Lower leg skin (tissue), 4 donors: ENCODE data around the gene HSD17B2. TPM values are rescaled to one million over a fixed set of nuclear protein-coding genes. Genes with fewer than 3 reads are reported as not detected.

Experiments
- DNase-seq, 2 donors: peaks; one replicate each; pipeline ENCODE4 v3.0.0-alpha.2; 2019; ENCODE audit warnings: low spot score in 2 of 2
- H3K4me3 ChIP-seq: fragments of 200-600 bp; sonication (generic); 2 replicates; pipeline ENCODE4 v1.5.1; 2017; ENCODE audit warnings: mild to moderate bottlenecking, low read depth; ENCODE audit not compliant: poor library complexity, severe bottlenecking
- POLR2A ChIP-seq, 2 donors: fragments of 450-650 bp; IDR thresholded peaks; one replicate each; pipeline ENCODE4 v1.6.1; 2016 to 2017; ENCODE audit warnings: antibody characterized with exemption in 2 of 2, mild to moderate bottlenecking in 1 of 2, moderate library complexity in 1 of 2
- WGBS, 2 donors: methylation state at CpG; one replicate each; pipeline ENCODE4 v1.1.5; 2018; 5-methylcytosine and 5-hydroxymethylcytosine counted together
- intact Hi-C: fragments of 100-400 bp; cut with DNase I; formaldehyde crosslinking; loops from one replicate; pipeline ENCODE4 v1.15.0; 2023; ENCODE audit warnings: low total_unique reads
- total RNA-seq, 4 donors: library from RNA; depleted of rRNA; stranded (reverse); fragments of >200 nt; gene quantifications; one replicate each; pipeline ENCODE4 v1.1.0, GENCODE V29; 2016
- TF ChIP-seq, protein P1 (sequence below), 3 donors: fragments of 450-650 bp; IDR thresholded peaks; one replicate each; pipeline ENCODE4 v1.5.1; 2016; ENCODE audit warnings: antibody characterized with exemption in 3 of 3, mild to moderate bottlenecking in 3 of 3, moderate library complexity in 2 of 3

Gene HSD17B2
- total RNA-seq, 4 donors from 2014 or later: 3.0 to 6.0 (median 5.2) TPM; not detected in 1

- WGBS, 2 donors: 93 to 96% methylated on average over 1 of the region's 1 CpG
- TF ChIP-seq POLR2A (IDR thresholded peaks at IDR 0.05): no peak
- TF ChIP-seq, protein P1, sequence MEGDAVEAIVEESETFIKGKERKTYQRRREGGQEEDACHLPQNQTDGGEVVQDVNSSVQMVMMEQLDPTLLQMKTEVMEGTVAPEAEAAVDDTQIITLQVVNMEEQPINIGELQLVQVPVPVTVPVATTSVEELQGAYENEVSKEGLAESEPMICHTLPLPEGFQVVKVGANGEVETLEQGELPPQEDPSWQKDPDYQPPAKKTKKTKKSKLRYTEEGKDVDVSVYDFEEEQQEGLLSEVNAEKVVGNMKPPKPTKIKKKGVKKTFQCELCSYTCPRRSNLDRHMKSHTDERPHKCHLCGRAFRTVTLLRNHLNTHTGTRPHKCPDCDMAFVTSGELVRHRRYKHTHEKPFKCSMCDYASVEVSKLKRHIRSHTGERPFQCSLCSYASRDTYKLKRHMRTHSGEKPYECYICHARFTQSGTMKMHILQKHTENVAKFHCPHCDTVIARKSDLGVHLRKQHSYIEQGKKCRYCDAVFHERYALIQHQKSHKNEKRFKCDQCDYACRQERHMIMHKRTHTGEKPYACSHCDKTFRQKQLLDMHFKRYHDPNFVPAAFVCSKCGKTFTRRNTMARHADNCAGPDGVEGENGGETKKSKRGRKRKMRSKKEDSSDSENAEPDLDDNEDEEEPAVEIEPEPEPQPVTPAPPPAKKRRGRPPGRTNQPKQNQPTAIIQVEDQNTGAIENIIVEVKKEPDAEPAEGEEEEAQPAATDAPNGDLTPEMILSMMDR (IDR thresholded peaks at IDR 0.05): no peak
- intact Hi-C loops: no loop called here
- no peak for DNase-seq
- H3K4me3 ChIP-seq: no peak overlapping the region
Observed at GRCh38 chr16:82091241-82091640, 56.2 kb downstream of the HSD17B2 start.

- 83 to 84% methylated on average over 2 of the region's 2 CpGs for WGBS, 2 donors
- intact Hi-C loops: no loop called here
- DNase-seq: no peak
- no peak overlapping the region for H3K4me3 ChIP-seq
- TF ChIP-seq POLR2A (IDR thresholded peaks at IDR 0.05): no peak
- TF ChIP-seq, protein P1 (IDR thresholded peaks at IDR 0.05): no peak
Observed at GRCh38 chr16:82092711-82093110, 57.7 kb downstream of the HSD17B2 start.

- TF ChIP-seq, protein P1 (IDR thresholded peaks at IDR 0.05): no peak
- TF ChIP-seq POLR2A (IDR thresholded peaks at IDR 0.05): no peak
- intact Hi-C loops: no loop called here
- DNase-seq: no peak
- H3K4me3 ChIP-seq: no peak overlapping the region
Observed at GRCh38 chr16:82093666-82094300, 58.7 kb downstream of the HSD17B2 start.

DNA sequence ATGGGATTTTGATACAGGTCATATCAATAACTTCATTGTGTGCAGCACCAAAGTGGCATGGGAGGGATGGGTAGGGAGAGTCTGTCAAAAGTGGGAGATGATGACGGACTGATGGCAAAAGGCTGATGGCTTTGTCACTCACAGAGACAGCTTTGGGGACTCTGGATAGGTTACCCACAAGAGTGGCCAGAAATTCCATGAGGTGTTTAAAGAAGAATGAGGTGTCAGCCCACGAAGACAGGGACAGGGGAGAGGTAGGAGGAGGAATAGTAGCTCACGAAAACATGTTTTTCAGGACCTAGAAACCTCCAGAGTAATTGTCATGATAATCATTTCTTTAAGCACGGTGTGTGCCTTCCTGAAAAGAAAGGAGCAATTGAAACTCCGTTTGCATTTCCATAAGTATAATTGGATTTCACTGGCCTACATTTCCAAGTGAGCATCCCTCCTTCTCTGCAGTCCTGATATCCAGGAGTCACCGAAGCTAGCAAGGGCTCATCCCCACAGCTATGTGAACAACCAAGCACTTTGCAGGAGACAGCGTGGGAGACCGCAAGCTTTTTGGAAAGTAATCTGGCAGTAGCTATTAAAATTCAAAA is 60.0 kb downstream of the HSD17B2 start:
- WGBS, 2 donors: 52 to 59% methylated on average over 8 of the region's 8 CpGs
- no peak for DNase-seq
- no peak for TF ChIP-seq POLR2A (IDR thresholded peaks at IDR 0.05)
- TF ChIP-seq, protein P1 (IDR thresholded peaks at IDR 0.05): no peak
- H3K4me3 ChIP-seq: no peak overlapping the region
- intact Hi-C loops: no loop called here

GRCh38 chr16:82096641-82097040 is 61.6 kb downstream of the HSD17B2 start:
- 88 to 90% methylated on average over 3 of the region's 3 CpGs for WGBS, 2 donors
- H3K4me3 ChIP-seq: no peak overlapping the region
- no peak for TF ChIP-seq POLR2A (IDR thresholded peaks at IDR 0.05)
- TF ChIP-seq, protein P1 (IDR thresholded peaks at IDR 0.05): no peak
- no peak for DNase-seq
- intact Hi-C loops: no loop called here

GRCh38 chr16:82105107-82105506 is 70.1 kb downstream of the HSD17B2 start:
- no peak for DNase-seq
- 94 to 96% methylated on average over 8 of the region's 8 CpGs for WGBS, 2 donors
- TF ChIP-seq POLR2A (IDR thresholded peaks at IDR 0.05): no peak
- TF ChIP-seq, protein P1 (IDR thresholded peaks at IDR 0.05): no peak
- H3K4me3 ChIP-seq: no peak overlapping the region
- intact Hi-C loops: no loop called here
